NOMO-1 treated with DMSO at 0.1 percent for 48 hours (cell line): Measurements from ENCODE around the gene PRR5.
A peak's percentile ranks its signal among the peaks of the same experiment; 100 is the strongest.

Experiments used
- DNase-seq: peaks from one replicate; lab custom pipeline; 2025; ENCODE audit not compliant: unreplicated experiment; lab: John Stamatoyannopoulos, UW

Gene PRR5

GRCh38 chr22:44692662-44693007 lies 9.4 kb upstream of the PRR5 start:
- DNase-seq, result no peak

- DNase-seq, result no peak
These were observed 8.9 kb upstream of the PRR5 start for GRCh38 chr22:44693145-44693544.

GRCh38 chr22:44693756-44694155 lies 8.2 kb upstream of the PRR5 start:
- DNase-seq, result no peak

DNA sequence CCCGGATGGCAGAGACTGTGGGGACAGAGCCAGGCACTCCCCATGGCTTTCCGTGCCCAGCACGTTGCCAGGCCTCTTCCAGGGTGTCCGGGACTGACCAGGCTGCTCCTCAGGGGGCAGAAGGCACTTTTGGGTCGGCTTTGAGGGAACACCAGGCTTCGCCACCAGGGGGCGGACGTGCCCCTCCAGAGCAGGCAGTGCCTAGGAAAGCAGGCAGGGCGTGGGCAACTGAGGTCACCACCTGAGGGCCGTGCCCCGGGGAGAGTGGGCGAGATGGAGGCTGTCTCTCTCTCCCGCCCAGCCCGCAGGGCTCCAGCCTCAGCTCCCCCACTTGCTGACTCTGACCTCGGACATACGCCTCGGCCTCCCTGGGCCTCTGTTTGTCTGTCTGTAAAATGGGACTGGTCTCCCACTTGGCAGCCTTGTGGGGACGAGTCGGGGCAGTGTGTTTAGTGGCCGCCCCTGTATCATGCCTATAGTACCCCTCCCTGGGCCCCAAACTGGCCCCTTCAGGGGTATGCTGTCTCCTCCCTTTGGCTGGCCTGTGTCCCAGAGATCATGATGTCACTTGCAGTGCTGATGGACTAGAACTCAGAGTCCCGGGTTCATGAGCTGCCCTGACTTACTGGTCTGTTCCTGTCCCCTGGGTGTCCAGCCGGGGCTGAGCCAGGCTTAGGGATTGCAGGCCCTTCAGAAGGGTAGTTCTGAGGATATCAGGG lies 4.4 kb upstream of the PRR5 start:
- peak; percentile 44 for DNase-seq

DNA sequence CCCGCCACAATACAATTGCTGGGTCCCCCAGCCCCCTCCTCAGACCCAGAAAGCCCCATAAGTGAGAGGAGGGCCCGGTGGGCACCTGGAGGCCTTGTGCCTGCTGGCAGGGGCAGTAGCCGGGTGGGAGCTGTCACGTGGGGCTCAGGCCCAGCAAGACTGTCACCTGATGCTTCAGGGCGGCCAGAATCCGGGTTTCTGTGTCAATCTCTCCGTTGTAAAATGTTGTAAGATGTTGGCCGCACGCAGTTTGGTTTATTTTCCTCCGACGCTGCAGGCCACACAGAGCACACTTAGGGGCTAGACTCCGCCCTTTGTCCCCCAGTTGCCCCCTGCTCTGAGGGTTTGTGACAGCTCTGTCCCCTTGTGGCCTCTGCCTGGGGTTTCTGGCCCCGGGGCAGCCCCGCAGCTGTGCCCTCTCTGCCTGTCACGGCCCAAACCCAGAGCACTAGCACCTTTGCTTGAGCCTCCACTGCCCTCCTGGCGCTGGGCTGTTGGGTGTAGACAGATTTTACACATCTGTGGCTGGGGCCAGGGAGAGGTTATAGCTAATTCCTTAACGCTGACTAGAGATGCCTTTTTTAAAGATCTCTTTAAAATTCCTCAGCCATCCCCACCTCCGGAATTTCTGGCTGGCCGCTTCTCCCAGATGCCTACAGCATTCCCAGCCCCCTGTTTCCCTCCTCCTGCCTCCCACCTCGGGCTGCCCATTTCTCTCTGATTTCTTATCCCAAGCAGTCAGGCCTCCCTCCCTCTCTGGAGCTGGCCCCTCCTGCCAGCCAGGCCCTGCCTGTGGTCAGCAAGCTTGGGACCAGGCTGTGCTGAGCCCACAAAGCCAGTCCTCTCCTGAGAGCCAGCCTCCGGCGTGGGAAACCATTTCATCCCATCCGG lies 3.2 kb upstream of the PRR5 start:
- DNase-seq, result no peak

- DNase-seq, result no peak
These were observed 1.5 kb upstream of the PRR5 start for GRCh38 chr22:44700456-44700855.

- DNase-seq, result no peak
These were observed 715 bp upstream of the PRR5 start for GRCh38 chr22:44701187-44701790.

- DNase-seq, result peak; percentile 17
These were observed 635 bp downstream of the PRR5 start for GRCh38 chr22:44702479-44703198.

DNA sequence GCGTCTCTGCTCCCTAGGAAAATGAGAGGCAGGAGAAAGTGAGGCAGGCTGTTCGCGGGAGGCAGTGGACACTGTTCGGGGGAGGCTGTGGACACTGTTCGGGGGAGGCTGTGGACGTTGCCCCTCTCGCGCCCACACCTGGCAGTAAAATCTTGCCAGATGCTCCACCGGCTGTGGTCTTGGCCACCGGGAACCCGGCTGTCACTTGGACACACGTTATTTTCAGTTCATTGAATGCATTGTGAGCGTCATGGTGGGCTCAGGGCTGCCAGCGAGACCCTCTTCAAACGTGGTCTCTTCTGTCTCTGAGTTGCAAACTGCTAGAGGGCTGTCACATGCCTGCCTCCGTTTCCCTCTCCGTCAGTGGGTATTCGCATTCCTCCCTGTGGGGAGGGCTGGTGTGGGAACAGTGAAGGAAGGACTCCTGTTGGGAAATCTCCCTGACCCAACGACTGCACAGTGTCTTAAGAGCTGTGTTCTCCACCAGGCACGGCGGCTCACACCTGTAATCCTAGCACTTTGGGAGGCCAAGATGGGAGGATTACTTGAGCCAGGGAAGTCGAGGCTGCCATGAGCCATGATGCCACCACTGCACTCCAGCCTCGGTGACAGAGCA lies 1.4 kb downstream of the PRR5 start:
- DNase-seq, result no peak

GRCh38 chr22:44704159-44705021 lies 2.4 kb downstream of the PRR5 start:
- no peak for DNase-seq

DNA sequence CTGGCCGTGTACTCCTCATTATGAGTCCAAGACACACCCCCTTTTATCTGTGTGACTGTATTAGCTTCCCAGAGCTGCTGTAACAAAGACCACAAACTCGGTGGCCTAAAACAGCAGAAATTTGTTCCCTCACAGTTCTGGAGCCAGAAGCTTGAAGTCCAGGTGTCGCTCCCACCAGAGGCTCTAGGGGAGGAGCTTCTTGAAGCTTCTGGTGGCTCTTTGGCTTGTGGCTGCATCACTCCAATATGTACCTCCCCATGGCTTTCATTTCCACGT lies 3.0 kb downstream of the PRR5 start:
- DNase-seq, result no peak

DNA sequence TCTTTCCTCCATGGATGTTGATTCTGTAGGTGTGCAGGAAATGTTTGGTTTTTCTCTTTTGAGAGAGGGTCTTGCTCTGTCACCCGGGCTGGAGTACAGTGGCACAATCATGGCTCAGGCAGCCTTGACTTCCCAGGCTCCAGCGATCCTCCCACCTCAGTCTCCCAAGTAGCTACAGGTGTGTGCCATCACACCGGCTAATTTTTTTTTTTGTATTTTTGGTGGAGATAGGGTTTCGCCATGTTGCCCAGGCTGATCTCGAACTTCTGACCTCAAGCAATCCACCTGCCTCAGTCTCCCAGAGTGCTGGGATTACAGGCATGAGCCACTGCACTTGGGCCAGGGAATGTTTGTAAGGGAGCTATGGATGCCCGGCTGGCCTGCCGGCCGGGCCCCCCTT lies 4.5 kb downstream of the PRR5 start:
- DNase-seq, result no peak

GRCh38 chr22:44707178-44707577 lies 5.2 kb downstream of the PRR5 start:
- DNase-seq, result no peak

DNA sequence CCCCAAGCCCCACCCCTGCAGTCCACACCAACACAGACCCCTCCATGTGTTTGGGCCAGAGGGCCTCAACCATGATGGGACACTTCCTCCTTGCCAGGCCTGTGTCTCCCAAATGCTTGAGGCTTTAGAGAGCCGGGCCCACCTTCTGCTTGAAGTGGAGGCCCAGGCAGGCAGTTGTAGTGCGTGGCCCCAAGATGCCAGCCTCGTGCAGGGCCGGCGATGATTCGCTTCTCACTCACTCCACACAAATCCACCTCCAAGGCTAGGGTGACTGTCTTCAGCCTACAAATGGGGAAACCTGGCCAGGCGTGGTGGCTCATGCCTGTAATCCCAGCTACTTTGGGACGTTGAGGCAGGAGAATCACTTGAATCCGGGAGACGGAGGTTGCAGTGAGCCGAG lies 5.7 kb downstream of the PRR5 start:
- no peak for DNase-seq

DNA sequence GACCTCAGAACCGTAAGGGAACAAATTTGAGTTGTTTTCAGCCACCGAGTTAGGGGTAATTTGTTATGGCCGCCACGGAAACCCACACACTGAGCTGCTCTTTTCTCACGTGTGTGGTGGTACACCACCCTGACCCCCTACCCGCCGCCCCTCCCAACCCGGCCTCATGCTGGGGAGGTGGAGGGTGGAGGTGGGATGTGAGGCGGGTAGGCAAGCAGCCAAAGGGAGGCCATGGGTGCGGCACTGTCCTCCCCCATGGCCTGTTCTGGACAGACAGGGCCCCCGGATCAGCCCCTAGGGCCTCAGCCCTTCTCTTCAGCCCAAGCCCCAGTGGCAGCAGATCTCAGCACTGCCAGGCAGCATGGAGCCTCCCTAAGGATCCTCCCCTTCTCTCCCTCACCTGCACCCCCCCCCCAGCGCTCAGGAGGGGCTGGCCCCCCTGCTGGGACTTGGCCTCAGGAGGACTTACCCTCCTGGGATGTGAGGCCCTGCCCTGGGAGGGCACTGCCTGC lies 7.9 kb downstream of the PRR5 start:
- DNase-seq, result no peak

- no peak for DNase-seq
These were observed 8.7 kb downstream of the PRR5 start for GRCh38 chr22:44710474-44711240.

DNA sequence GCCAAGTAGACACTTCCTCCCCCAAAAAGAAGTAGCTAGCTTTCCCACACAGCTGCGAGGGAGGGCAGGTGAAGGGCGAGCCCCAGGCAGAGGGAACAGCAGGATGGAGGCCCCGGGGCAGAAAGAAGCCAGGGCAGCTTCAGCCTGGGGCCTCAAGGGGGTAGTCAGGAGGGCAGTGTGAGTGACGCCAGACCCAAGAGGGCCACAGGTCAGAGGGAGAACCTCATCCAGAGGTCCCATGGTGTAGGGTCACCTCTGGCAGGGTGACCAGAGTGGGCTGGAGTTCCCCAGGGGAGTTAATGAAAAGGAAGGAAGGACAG lies 9.2 kb downstream of the PRR5 start:
- no peak for DNase-seq

DNA sequence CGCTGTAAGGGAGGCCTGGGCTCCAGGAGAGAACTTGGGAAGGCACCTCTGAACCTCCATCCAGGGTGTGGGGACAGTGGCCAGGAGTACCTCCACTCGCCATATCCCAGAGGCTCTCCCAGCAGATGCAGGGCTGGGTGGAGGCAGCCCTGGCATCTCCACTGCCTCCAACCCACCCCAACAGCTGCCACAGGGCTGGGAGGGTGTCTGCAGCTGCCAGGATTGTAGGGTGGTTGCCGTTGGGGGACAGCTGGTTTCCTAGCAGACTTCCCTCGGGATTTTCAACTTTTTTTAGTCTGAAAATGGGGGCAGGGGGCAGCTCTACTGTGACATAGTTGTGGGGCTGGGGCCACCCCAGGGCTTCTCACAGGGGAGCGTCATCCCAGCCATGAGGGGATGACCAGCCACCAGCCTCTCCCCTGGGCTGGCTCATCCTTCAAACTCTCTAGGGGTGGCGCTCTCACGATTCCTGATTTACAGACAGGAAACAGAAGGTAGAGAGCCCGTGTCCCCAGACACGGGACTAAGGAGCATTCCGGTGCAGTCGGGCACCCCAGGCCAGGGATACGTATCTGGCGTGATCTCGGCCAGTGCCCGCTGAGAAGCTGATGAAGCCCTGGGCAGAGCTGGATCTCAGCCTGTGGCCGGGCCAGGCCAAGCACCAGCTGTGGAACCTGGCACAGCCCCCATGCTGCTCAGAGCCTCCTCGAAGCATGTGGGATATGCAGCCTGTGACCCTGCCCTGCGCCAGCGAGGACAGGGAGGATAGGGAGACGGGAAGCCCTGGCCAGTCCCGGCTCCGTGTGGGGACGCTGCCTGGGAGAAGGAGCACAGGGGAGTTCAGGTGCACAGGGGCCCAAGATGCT lies 9.9 kb downstream of the PRR5 start:
- no peak for DNase-seq

DNA sequence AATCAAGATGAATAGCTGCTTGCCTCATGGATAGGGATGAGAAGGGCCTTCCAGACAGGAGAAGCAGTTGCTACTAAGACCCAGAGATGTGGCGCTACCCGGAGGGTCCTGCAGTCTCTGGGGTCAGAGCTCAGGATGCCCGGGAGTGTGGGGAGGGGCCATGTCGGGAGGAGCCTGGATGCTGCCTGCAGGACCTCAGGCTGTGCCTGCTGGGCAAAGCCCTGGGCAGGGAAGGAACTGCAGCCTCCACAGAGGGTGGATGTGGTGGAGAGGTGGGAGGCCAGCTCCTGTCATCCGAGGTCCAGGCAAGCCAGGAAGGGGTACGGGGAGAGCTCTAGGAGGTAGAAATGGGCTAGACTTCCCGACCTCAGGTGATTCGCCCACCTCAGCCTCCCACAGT lies 11.0 kb downstream of the PRR5 start:
- DNase-seq, result no peak
